Keratinocyte (primary cell): ENCODE data around the gene HEPN1.

Experiments used
- CTCF ChIP-seq, 3 experiments: IDR thresholded peaks in 1 of 3; conservative IDR thresholded peaks in 1 of 3; optimal IDR thresholded peaks in 1 of 3; 2 replicates in 2 of 3; 3 replicates in 1 of 3; pipeline versions ENCODE3 to v1.5.1; 2011; ENCODE audit warnings: low read length in 3 of 3, mild to moderate bottlenecking in 3 of 3, moderate library complexity in 2 of 3, control low read depth in 1 of 3, inconsistent platforms in 1 of 3; ENCODE audit not compliant: insufficient read depth in 2 of 3; ENCODE audit errors: extremely low read depth in 1 of 3
- EZH2 ChIP-seq: IDR thresholded peaks from one replicate; pipeline ENCODE4 v1.6.1; 2012; ENCODE audit warnings: inconsistent platforms, mild to moderate bottlenecking, low read length, moderate library complexity

- TF ChIP-seq CTCF (optimal IDR thresholded peaks at IDR 0.05 in 1 of 3, IDR thresholded peaks at IDR 0.05 in 1 of 3, conservative IDR thresholded peaks at IDR 0.05 in 1 of 3; ENCODE audit: extremely low read depth in 1 of 3, insufficient read depth in 2 of 3, low read length in 3 of 3): no peak
- no peak for TF ChIP-seq EZH2
Observed at GRCh38 chr11:124919898-124920297, 848 bp downstream of the HEPN1 start.
